Hepatocyte (in vitro differentiated cells): Measurements from ENCODE around the gene ARHGAP6.

Source experiments
- CTCF ChIP-seq: fragments of 200-600 bp; sonication (generic); IDR thresholded peaks from 2 replicates; pipeline ENCODE4 v1.5.1; 2016; ENCODE audit warnings: antibody characterized with exemption, mild to moderate bottlenecking; ENCODE audit not compliant: poor library complexity
- EZH2 ChIP-seq: fragments of 200-600 bp; sonication (generic); IDR thresholded peaks from 2 replicates; pipeline ENCODE4 v1.6.1; 2016; ENCODE audit warnings: antibody characterized with exemption, mild to moderate bottlenecking, borderline replicate concordance

- TF ChIP-seq CTCF (no peak), EZH2 (no peak)
These were observed 472.7 kb downstream of the ARHGAP6 start for GRCh38 chrX:11193035-11193469.
